WTC11 (cell line): Measurements from ENCODE around the gene CACNA1C. TPM values are rescaled to one million over a fixed set of nuclear protein-coding genes. Genes with fewer than 3 reads are reported as not detected.

ENCODE experiments used
- ATAC-seq: fragments of 200-7000 bp; cut with Tn5 transposase; 2 replicates; pipeline ENCODE4 v1.10.0; 2021; ENCODE audit warnings: mild to moderate bottlenecking, moderate library complexity
- CTCF ChIA-PET: fragments of 300-600 bp; sonication (Branson Sonifier 250); formaldehyde crosslinking; loops from one replicate; lab custom pipeline; 2021; ENCODE audit warnings: antibody characterized with exemption; lab: Charles Lee
- POLR2A ChIA-PET: fragments of 350-600 bp; sonication (Branson Sonifier 250); formaldehyde crosslinking; loops from one replicate; lab custom pipeline; 2021; ENCODE audit warnings: antibody characterized with exemption; lab: Charles Lee
- DNase-seq: peaks from one replicate; pipeline ENCODE4 v3.0.0; 2021; ENCODE audit warnings: low spot score
- H3K27ac Mint-ChIP-seq: 2 replicates; pipeline ENCODE4 v1.8.0; 2021; ENCODE audit warnings: mixed read lengths
- H3K27me3 Mint-ChIP-seq: 2 replicates; pipeline ENCODE4 v1.8.0; 2021; ENCODE audit warnings: low read depth, mild to moderate bottlenecking, moderate library complexity, mixed read lengths
- H3K36me3 Mint-ChIP-seq: 2 replicates; pipeline ENCODE4 v1.8.0; 2021; ENCODE audit warnings: mixed read lengths
- H3K4me1 Mint-ChIP-seq: 2 replicates; pipeline ENCODE4 v1.8.0; 2022; ENCODE audit warnings: mixed read lengths
- H3K4me3 Mint-ChIP-seq: 2 replicates; pipeline ENCODE4 v1.8.0; 2021; ENCODE audit warnings: mild to moderate bottlenecking, moderate library complexity, mixed read lengths
- H3K9me3 Mint-ChIP-seq: 2 replicates; pipeline ENCODE4 v1.8.0; 2021; ENCODE audit warnings: mixed read lengths
- ETV6 ChIP-seq: sonication (generic); formaldehyde crosslinking; IDR thresholded peaks from 2 replicates; pipeline ENCODE4 v1.8.1; 2022; ENCODE audit warnings: mild to moderate bottlenecking, missing genetic modification reagents
- FOXP4 ChIP-seq: sonication (generic); formaldehyde crosslinking; IDR thresholded peaks from 2 replicates; pipeline ENCODE4 v1.8.0; 2022; ENCODE audit warnings: mild to moderate bottlenecking, missing genetic modification reagents
- IRF2 ChIP-seq: sonication (generic); formaldehyde crosslinking; IDR thresholded peaks from 2 replicates; pipeline ENCODE4 v1.8.0; 2022; ENCODE audit warnings: low read depth, missing genetic modification reagents, borderline replicate concordance
- MYBL2 ChIP-seq: sonication (generic); formaldehyde crosslinking; IDR thresholded peaks from 2 replicates; pipeline ENCODE4 v1.8.1; 2023; ENCODE audit warnings: mild to moderate bottlenecking, moderate library complexity, missing genetic modification reagents
- NR2C2 ChIP-seq: sonication (generic); formaldehyde crosslinking; IDR thresholded peaks from 2 replicates; pipeline ENCODE4 v1.8.0; 2022; ENCODE audit warnings: mild to moderate bottlenecking, missing genetic modification reagents
- NR3C1 ChIP-seq: sonication (generic); formaldehyde crosslinking; conservative IDR thresholded peaks from 2 replicates; pipeline ENCODE4 v1.8.1; 2023; ENCODE audit warnings: low read depth, mild to moderate bottlenecking, missing genetic modification reagents
- OVOL2 ChIP-seq: fragments of 250-450 bp; sonication (Bioruptor Pico); IDR thresholded peaks from 2 replicates; pipeline ENCODE4 v1.9.0; 2021; ENCODE audit warnings: mild to moderate bottlenecking, borderline replicate concordance
- TEAD4 ChIP-seq: sonication (generic); formaldehyde crosslinking; IDR thresholded peaks from 2 replicates; pipeline ENCODE4 v1.8.0; 2022; ENCODE audit warnings: mild to moderate bottlenecking, missing genetic modification reagents
- ZNF219 ChIP-seq: sonication (generic); formaldehyde crosslinking; IDR thresholded peaks from 2 replicates; pipeline ENCODE4 v1.8.0; 2023; ENCODE audit warnings: missing genetic modification reagents, mild to moderate bottlenecking, borderline replicate concordance
- ZNF425 ChIP-seq: fragments of 250-450 bp; sonication (Bioruptor Pico); conservative IDR thresholded peaks from 2 replicates; pipeline ENCODE4 v1.9.0; 2021; ENCODE audit warnings: mild to moderate bottlenecking
- total RNA-seq: library from RNA; stranded (reverse); gene quantifications from 3 replicates; pipeline ENCODE4 v1.2.3, GENCODE V29; 2021
- TF ChIP-seq, protein P1 (sequence below): sonication (generic); formaldehyde crosslinking; IDR thresholded peaks from 2 replicates; pipeline ENCODE4 v1.8.0; 2023; ENCODE audit warnings: missing genetic modification reagents, mild to moderate bottlenecking, borderline replicate concordance
- TF ChIP-seq, protein P2 (sequence below): sonication (generic); formaldehyde crosslinking; IDR thresholded peaks from 2 replicates; pipeline ENCODE4 v1.8.1; 2022; ENCODE audit warnings: low read depth, mild to moderate bottlenecking, moderate library complexity, missing genetic modification reagents, borderline replicate concordance
- TF ChIP-seq, protein P3 (sequence below): sonication (generic); formaldehyde crosslinking; IDR thresholded peaks from 2 replicates; pipeline ENCODE4 v1.8.1; 2023; ENCODE audit warnings: mild to moderate bottlenecking, missing genetic modification reagents, moderate library complexity
- TF ChIP-seq, protein P4 (sequence below): fragments of 250-450 bp; sonication (Bioruptor Pico); IDR thresholded peaks from 2 replicates; pipeline ENCODE4 v1.8.0; 2021; ENCODE audit warnings: mild to moderate bottlenecking
- TF ChIP-seq, protein P5 (sequence below): sonication (generic); formaldehyde crosslinking; IDR thresholded peaks from 2 replicates; pipeline ENCODE4 v1.8.0; 2022; ENCODE audit warnings: mild to moderate bottlenecking, missing genetic modification reagents

CACNA1C gene
- total RNA-seq, 1 experiment from 2014 or later = 1.7 TPM

GRCh38 chr12:2409656-2410265 lies 357.0 kb downstream of the CACNA1C start (continued):
- TF ChIP-seq ZNF425 (CRISPR knock-in tag) (no peak), TEAD4 (CRISPR knock-in tag) (no peak), FOXP4 (CRISPR knock-in tag) (no peak), NR3C1 (CRISPR knock-in tag) (no peak)
- TF ChIP-seq, protein P1, sequence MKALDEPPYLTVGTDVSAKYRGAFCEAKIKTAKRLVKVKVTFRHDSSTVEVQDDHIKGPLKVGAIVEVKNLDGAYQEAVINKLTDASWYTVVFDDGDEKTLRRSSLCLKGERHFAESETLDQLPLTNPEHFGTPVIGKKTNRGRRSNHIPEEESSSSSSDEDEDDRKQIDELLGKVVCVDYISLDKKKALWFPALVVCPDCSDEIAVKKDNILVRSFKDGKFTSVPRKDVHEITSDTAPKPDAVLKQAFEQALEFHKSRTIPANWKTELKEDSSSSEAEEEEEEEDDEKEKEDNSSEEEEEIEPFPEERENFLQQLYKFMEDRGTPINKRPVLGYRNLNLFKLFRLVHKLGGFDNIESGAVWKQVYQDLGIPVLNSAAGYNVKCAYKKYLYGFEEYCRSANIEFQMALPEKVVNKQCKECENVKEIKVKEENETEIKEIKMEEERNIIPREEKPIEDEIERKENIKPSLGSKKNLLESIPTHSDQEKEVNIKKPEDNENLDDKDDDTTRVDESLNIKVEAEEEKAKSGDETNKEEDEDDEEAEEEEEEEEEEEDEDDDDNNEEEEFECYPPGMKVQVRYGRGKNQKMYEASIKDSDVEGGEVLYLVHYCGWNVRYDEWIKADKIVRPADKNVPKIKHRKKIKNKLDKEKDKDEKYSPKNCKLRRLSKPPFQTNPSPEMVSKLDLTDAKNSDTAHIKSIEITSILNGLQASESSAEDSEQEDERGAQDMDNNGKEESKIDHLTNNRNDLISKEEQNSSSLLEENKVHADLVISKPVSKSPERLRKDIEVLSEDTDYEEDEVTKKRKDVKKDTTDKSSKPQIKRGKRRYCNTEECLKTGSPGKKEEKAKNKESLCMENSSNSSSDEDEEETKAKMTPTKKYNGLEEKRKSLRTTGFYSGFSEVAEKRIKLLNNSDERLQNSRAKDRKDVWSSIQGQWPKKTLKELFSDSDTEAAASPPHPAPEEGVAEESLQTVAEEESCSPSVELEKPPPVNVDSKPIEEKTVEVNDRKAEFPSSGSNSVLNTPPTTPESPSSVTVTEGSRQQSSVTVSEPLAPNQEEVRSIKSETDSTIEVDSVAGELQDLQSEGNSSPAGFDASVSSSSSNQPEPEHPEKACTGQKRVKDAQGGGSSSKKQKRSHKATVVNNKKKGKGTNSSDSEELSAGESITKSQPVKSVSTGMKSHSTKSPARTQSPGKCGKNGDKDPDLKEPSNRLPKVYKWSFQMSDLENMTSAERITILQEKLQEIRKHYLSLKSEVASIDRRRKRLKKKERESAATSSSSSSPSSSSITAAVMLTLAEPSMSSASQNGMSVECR (CRISPR knock-in tag) = no peak
- TF ChIP-seq, protein P2, sequence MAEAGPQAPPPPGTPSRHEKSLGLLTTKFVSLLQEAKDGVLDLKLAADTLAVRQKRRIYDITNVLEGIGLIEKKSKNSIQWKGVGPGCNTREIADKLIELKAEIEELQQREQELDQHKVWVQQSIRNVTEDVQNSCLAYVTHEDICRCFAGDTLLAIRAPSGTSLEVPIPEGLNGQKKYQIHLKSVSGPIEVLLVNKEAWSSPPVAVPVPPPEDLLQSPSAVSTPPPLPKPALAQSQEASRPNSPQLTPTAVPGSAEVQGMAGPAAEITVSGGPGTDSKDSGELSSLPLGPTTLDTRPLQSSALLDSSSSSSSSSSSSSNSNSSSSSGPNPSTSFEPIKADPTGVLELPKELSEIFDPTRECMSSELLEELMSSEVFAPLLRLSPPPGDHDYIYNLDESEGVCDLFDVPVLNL (CRISPR knock-in tag) = no peak
- TF ChIP-seq, protein P3, sequence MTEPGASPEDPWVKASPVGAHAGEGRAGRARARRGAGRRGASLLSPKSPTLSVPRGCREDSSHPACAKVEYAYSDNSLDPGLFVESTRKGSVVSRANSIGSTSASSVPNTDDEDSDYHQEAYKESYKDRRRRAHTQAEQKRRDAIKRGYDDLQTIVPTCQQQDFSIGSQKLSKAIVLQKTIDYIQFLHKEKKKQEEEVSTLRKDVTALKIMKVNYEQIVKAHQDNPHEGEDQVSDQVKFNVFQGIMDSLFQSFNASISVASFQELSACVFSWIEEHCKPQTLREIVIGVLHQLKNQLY (CRISPR knock-in tag) = no peak
- TF ChIP-seq, protein P4, sequence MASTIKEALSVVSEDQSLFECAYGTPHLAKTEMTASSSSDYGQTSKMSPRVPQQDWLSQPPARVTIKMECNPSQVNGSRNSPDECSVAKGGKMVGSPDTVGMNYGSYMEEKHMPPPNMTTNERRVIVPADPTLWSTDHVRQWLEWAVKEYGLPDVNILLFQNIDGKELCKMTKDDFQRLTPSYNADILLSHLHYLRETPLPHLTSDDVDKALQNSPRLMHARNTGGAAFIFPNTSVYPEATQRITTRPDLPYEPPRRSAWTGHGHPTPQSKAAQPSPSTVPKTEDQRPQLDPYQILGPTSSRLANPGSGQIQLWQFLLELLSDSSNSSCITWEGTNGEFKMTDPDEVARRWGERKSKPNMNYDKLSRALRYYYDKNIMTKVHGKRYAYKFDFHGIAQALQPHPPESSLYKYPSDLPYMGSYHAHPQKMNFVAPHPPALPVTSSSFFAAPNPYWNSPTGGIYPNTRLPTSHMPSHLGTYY (CRISPR knock-in tag) = no peak

GRCh38 chr12:2410496-2410895 lies 357.7 kb downstream of the CACNA1C start:
- H3K4me1 Mint-ChIP-seq = peaks cover 19% of the 10 kb centered on the region
- TF ChIP-seq IRF2 (CRISPR knock-in tag) (no peak), ZNF219 (CRISPR knock-in tag) (no peak), MYBL2 (no peak), NR2C2 (no peak), OVOL2 (no peak), ETV6 (CRISPR knock-in tag) (no peak)
- TF ChIP-seq, protein P5, sequence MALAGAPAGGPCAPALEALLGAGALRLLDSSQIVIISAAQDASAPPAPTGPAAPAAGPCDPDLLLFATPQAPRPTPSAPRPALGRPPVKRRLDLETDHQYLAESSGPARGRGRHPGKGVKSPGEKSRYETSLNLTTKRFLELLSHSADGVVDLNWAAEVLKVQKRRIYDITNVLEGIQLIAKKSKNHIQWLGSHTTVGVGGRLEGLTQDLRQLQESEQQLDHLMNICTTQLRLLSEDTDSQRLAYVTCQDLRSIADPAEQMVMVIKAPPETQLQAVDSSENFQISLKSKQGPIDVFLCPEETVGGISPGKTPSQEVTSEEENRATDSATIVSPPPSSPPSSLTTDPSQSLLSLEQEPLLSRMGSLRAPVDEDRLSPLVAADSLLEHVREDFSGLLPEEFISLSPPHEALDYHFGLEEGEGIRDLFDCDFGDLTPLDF = no peak
- TF ChIP-seq, all 79 proteins: peak for 0
- Mint-ChIP-seq H3K27ac (no peak overlapping the region), H3K4me3 (no peak overlapping the region), H3K36me3 (no peaks in the 10 kb centered on the region), H3K9me3 (no peaks in the 10 kb centered on the region), H3K27me3 (no peaks in the 10 kb centered on the region)
- ChIA-PET CTCF (interaction anchor here (1.0 kb wide), 2 partner anchors 9 to 15 kb away, joined by 3 to 4 read pairs; no protein-coding TSS in a partner anchor), POLR2A (no interaction called here)
- ATAC-seq (no peak), DNase-seq (no peak)
